Measurements from ENCODE around the gene SHC1. TPM values are rescaled to one million over a fixed set of nuclear protein-coding genes. Genes with fewer than 3 reads are reported as not detected.

SHC1 gene
- total and polyA plus RNA-seq, 5 donors = 37.9 to 81.7 (median 65.9) TPM

GRCh38 chr1:154934358-154934948, 36.1 kb downstream of the SHC1 start:
- no peak for ATAC-seq
- no peak for DNase-seq

GRCh38 chr1:154931940-154932487, 38.5 kb downstream of the SHC1 start:
- intact Hi-C loops (cut with DNase I) = no loop called here
- 78% methylated on average over 11 of the region's 11 CpGs for WGBS
- Histone ChIP-seq H3K27ac (ENCODE audit: low read length) (no peak overlapping the region), H3K4me3 (ENCODE audit: low read length) (no peak overlapping the region), H3K4me1 (ENCODE audit: control insufficient read depth, insufficient read depth, low read length) (peaks cover 3% of the 10 kb centered on the region), H3K27me3 (ENCODE audit: control insufficient read depth, insufficient read depth) (no peaks in the 10 kb centered on the region), H3K9me3 (ENCODE audit: control insufficient read depth, low read length) (no peaks in the 10 kb centered on the region)
- DNase-seq (no peak), ATAC-seq (no peak)

More at GRCh38 chr1:154934358-154934948, 36.1 kb downstream of the SHC1 start:
- H3K4me3 ChIP-seq (ENCODE audit: low read length) = no peak overlapping the region
- peaks cover 6% of the 10 kb centered on the region for H3K4me1 ChIP-seq (ENCODE audit: control insufficient read depth, insufficient read depth, low read length)
- H3K27me3 ChIP-seq (ENCODE audit: control insufficient read depth, insufficient read depth) = no peaks in the 10 kb centered on the region
- 97% methylated on average over 5 of the region's 5 CpGs for WGBS
- intact Hi-C loops (cut with DNase I) = no loop called here
- no peaks in the 10 kb centered on the region for H3K9me3 ChIP-seq (ENCODE audit: control insufficient read depth, low read length)
- no peak overlapping the region for H3K27ac ChIP-seq (ENCODE audit: low read length)

- ATAC-seq (no peak), DNase-seq (no peak)
- WGBS = 90% methylated on average over 13 of the region's 13 CpGs
- Histone ChIP-seq H3K4me1 (ENCODE audit: control insufficient read depth, insufficient read depth, low read length) (no peaks in the 10 kb centered on the region), H3K27me3 (ENCODE audit: control insufficient read depth, insufficient read depth) (no peaks in the 10 kb centered on the region), H3K4me3 (ENCODE audit: low read length) (no peak overlapping the region), H3K9me3 (ENCODE audit: control insufficient read depth, low read length) (no peaks in the 10 kb centered on the region), H3K27ac (ENCODE audit: low read length) (no peak overlapping the region)
- intact Hi-C loops (cut with DNase I) = no loop called here
Observed at GRCh38 chr1:154926201-154926600, 44.3 kb downstream of the SHC1 start.

GRCh38 chr1:154925335-154926170, 45.0 kb downstream of the SHC1 start:
- H3K4me1 ChIP-seq (ENCODE audit: control insufficient read depth, insufficient read depth, low read length) = no peaks in the 10 kb centered on the region
- no peak for DNase-seq
- no peak for ATAC-seq
- 94% methylated on average over 3 of the region's 3 CpGs for WGBS
- intact Hi-C loops (cut with DNase I) = no loop called here
- H3K4me3 ChIP-seq (ENCODE audit: low read length) = no peak overlapping the region
- H3K27ac ChIP-seq (ENCODE audit: low read length) = no peak overlapping the region
- no peaks in the 10 kb centered on the region for H3K9me3 ChIP-seq (ENCODE audit: control insufficient read depth, low read length)
- H3K27me3 ChIP-seq (ENCODE audit: control insufficient read depth, insufficient read depth) = no peaks in the 10 kb centered on the region

- Histone ChIP-seq H3K9me3 (ENCODE audit: control insufficient read depth, low read length) (no peaks in the 10 kb centered on the region), H3K4me1 (ENCODE audit: control insufficient read depth, insufficient read depth, low read length) (no peaks in the 10 kb centered on the region), H3K27ac (ENCODE audit: low read length) (no peak overlapping the region), H3K4me3 (ENCODE audit: low read length) (no peak overlapping the region), H3K27me3 (ENCODE audit: control insufficient read depth, insufficient read depth) (no peaks in the 10 kb centered on the region)
- DNase-seq (no peak), ATAC-seq (no peak)
- 81% methylated on average over 3 of the region's 3 CpGs for WGBS
- intact Hi-C loops (cut with DNase I) = no loop called here
Observed at GRCh38 chr1:154923695-154924094, 46.9 kb downstream of the SHC1 start.

GRCh38 chr1:154913273-154913672, 57.3 kb downstream of the SHC1 start:
- Histone ChIP-seq H3K27ac (ENCODE audit: low read length) (no peak overlapping the region), H3K27me3 (ENCODE audit: control insufficient read depth, insufficient read depth) (no peaks in the 10 kb centered on the region), H3K9me3 (ENCODE audit: control insufficient read depth, low read length) (no peaks in the 10 kb centered on the region), H3K4me1 (ENCODE audit: control insufficient read depth, insufficient read depth, low read length) (peaks cover 2% of the 10 kb centered on the region), H3K4me3 (ENCODE audit: low read length) (no peak overlapping the region)
- DNase-seq = no peak
- no peak for ATAC-seq
- 76% methylated on average over 3 of the region's 3 CpGs for WGBS
- intact Hi-C loops (cut with DNase I) = no loop called here

GRCh38 chr1:154912755-154913154, 57.8 kb downstream of the SHC1 start:
- 70% methylated on average over 2 of the region's 2 CpGs for WGBS
- ATAC-seq (peak; percentile 40 to 70), DNase-seq (no peak)
- intact Hi-C loops (cut with DNase I) = no loop called here
- Histone ChIP-seq H3K9me3 (ENCODE audit: control insufficient read depth, low read length) (no peaks in the 10 kb centered on the region), H3K27ac (ENCODE audit: low read length) (peak overlapping the region; percentile 17), H3K4me1 (ENCODE audit: control insufficient read depth, insufficient read depth, low read length) (peaks cover 2% of the 10 kb centered on the region), H3K4me3 (ENCODE audit: low read length) (no peak overlapping the region), H3K27me3 (ENCODE audit: control insufficient read depth, insufficient read depth) (no peaks in the 10 kb centered on the region)

Small RNA genes lying within 50 kb of the gene (microRNA-seq; reads per million reads assigned to microRNA genes)
- 0 reads per million in 2 donors for gene MIR4258

Other genes starting within 250 kb of the SHC1 start
- gene KCNN3, start 100.5 kb downstream of the SHC1 start, total RNA-seq = 1 to 10 TPM; 2.4 to 3.8 (median 3.4) TPM
- 1.2 TPM for gene KCNN3, start 100.5 kb downstream of the SHC1 start, polyA plus RNA-seq
- gene PMVK, start 34.0 kb downstream of the SHC1 start, total RNA-seq = 10 to 100 TPM; 51.5 to 74.3 (median 61.8) TPM
- 74.0 TPM for gene PMVK, start 34.0 kb downstream of the SHC1 start, polyA plus RNA-seq
- 100 to 1,000 TPM in 1 of 4 donors, 10 to 100 TPM in 3; 84.8 to 104 (median 90.1) TPM for gene PBXIP1, start 14.6 kb downstream of the SHC1 start, total RNA-seq
- gene PBXIP1, start 14.6 kb downstream of the SHC1 start, polyA plus RNA-seq = 82.9 TPM
- 10 to 100 TPM; 14.6 to 22.0 (median 18.6) TPM for gene PYGO2, start 9.0 kb downstream of the SHC1 start, total RNA-seq
- 14.3 TPM for gene PYGO2, start 9.0 kb downstream of the SHC1 start, polyA plus RNA-seq
- gene CKS1B, start 3.9 kb upstream of the SHC1 start, total RNA-seq = 10 to 100 TPM; 19.9 to 28.1 (median 23.4) TPM
- 28.9 TPM for gene CKS1B, start 3.9 kb upstream of the SHC1 start, polyA plus RNA-seq
- 10 to 100 TPM; 22.8 to 32.7 (median 25.2) TPM for gene FLAD1, start 12.6 kb upstream of the SHC1 start, total RNA-seq
- 25.3 TPM for gene FLAD1, start 12.6 kb upstream of the SHC1 start, polyA plus RNA-seq
- gene LENEP, start 22.8 kb upstream of the SHC1 start, total RNA-seq = not detected
- not detected for gene LENEP, start 22.8 kb upstream of the SHC1 start, polyA plus RNA-seq
- 10 to 100 TPM; 40.3 to 66.6 (median 52.7) TPM for gene ZBTB7B, start 32.1 kb upstream of the SHC1 start, total RNA-seq
- 41.7 TPM for gene ZBTB7B, start 32.1 kb upstream of the SHC1 start, polyA plus RNA-seq
- gene DCST2, start 63.0 kb upstream of the SHC1 start, total RNA-seq = under 1 TPM in 3 of 4 donors, not detected in 1; 0.25 to 0.33 (median 0.32) TPM
- 0.23 TPM for gene DCST2, start 63.0 kb upstream of the SHC1 start, polyA plus RNA-seq
- gene DCST1, start 63.1 kb upstream of the SHC1 start, total RNA-seq = not detected
- not detected for gene DCST1, start 63.1 kb upstream of the SHC1 start, polyA plus RNA-seq
- gene ADAM15, start 80.6 kb upstream of the SHC1 start, total RNA-seq = 100 to 1,000 TPM in 1 of 4 donors, 10 to 100 TPM in 3; 51.2 to 106 (median 63.6) TPM
- gene ADAM15, start 80.6 kb upstream of the SHC1 start, polyA plus RNA-seq = 68.4 TPM
- 1 to 10 TPM; 3.3 to 4.2 (median 3.7) TPM for gene EFNA4, start 93.0 kb upstream of the SHC1 start, total RNA-seq
- gene EFNA4, start 93.0 kb upstream of the SHC1 start, polyA plus RNA-seq = 3.0 TPM
- 1 to 10 TPM in 3 of 4 donors, under 1 TPM in 1; 0.78 to 1.9 (median 1.2) TPM for gene EFNA3, start 108.1 kb upstream of the SHC1 start, total RNA-seq
- 1.1 TPM for gene EFNA3, start 108.1 kb upstream of the SHC1 start, polyA plus RNA-seq
- 10 to 100 TPM; 25.4 to 41.4 (median 36.4) TPM for gene EFNA1, start 157.1 kb upstream of the SHC1 start, total RNA-seq
- gene EFNA1, start 157.1 kb upstream of the SHC1 start, polyA plus RNA-seq = 28.8 TPM
- gene SLC50A1, start 165.1 kb upstream of the SHC1 start, total RNA-seq = 10 to 100 TPM in 2 of 4 donors, 1 to 10 TPM in 2; 8.1 to 10.1 (median 9.3) TPM
- gene SLC50A1, start 165.1 kb upstream of the SHC1 start, polyA plus RNA-seq = 13.6 TPM
- gene DPM3, start 169.8 kb upstream of the SHC1 start, total RNA-seq = 10 to 100 TPM; 71.2 to 81.6 (median 74.6) TPM
- gene DPM3, start 169.8 kb upstream of the SHC1 start, polyA plus RNA-seq = 186 TPM
- gene KRTCAP2, start 202.6 kb upstream of the SHC1 start, total RNA-seq = 100 to 1,000 TPM; 122 to 150 (median 130) TPM
- gene KRTCAP2, start 202.6 kb upstream of the SHC1 start, polyA plus RNA-seq = 217 TPM
- under 1 TPM; 0.17 to 0.37 (median 0.26) TPM for gene TRIM46, start 203.1 kb upstream of the SHC1 start, total RNA-seq
- gene TRIM46, start 203.1 kb upstream of the SHC1 start, polyA plus RNA-seq = 0.18 TPM
- gene THBS3, start 237.2 kb upstream of the SHC1 start, total RNA-seq = 10 to 100 TPM; 16.5 to 33.4 (median 20.1) TPM
- gene THBS3, start 237.2 kb upstream of the SHC1 start, polyA plus RNA-seq = 19.6 TPM
- gene MTX1, start 237.9 kb upstream of the SHC1 start, total RNA-seq = 10 to 100 TPM; 20.1 to 24.3 (median 21.1) TPM
- 31.9 TPM for gene MTX1, start 237.9 kb upstream of the SHC1 start, polyA plus RNA-seq

Data from right cardiac atrium (tissue), 5 donors.